ENCODE results near the gene ASAH2.

Gene ASAH2

DNA sequence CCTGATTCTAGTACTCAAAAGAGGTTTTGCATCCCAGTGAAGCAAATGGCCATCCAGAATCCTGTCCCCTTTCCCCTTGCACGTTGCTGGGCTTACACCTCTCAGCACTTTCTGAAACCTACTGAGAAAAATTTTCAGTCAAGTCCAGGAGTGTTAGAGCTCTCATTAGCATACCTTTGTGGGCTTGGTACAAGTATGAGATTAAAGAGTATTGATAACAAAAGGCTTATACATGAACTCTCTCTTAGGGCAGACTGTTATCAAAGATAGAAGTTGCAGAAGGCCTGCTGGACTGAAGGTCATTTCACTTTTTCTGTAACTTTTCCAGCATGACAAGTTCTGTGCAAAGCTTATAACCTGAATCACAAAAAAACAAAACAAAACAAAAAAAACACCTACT, at the start of gene ASAH2:
TSS of gene ASAH2 (minus strand) at position 123 of the 400 bp plus-strand sequence. CDS start 2,906 bp downstream, outside the sequence.
- no peak for DNase-seq (ENCODE audit: extremely low read depth, low read depth)
- TF ChIP-seq, protein P1, sequence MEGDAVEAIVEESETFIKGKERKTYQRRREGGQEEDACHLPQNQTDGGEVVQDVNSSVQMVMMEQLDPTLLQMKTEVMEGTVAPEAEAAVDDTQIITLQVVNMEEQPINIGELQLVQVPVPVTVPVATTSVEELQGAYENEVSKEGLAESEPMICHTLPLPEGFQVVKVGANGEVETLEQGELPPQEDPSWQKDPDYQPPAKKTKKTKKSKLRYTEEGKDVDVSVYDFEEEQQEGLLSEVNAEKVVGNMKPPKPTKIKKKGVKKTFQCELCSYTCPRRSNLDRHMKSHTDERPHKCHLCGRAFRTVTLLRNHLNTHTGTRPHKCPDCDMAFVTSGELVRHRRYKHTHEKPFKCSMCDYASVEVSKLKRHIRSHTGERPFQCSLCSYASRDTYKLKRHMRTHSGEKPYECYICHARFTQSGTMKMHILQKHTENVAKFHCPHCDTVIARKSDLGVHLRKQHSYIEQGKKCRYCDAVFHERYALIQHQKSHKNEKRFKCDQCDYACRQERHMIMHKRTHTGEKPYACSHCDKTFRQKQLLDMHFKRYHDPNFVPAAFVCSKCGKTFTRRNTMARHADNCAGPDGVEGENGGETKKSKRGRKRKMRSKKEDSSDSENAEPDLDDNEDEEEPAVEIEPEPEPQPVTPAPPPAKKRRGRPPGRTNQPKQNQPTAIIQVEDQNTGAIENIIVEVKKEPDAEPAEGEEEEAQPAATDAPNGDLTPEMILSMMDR (IDR thresholded peaks at IDR 0.05; ENCODE audit: low read depth, low read length): no peak

DNA sequence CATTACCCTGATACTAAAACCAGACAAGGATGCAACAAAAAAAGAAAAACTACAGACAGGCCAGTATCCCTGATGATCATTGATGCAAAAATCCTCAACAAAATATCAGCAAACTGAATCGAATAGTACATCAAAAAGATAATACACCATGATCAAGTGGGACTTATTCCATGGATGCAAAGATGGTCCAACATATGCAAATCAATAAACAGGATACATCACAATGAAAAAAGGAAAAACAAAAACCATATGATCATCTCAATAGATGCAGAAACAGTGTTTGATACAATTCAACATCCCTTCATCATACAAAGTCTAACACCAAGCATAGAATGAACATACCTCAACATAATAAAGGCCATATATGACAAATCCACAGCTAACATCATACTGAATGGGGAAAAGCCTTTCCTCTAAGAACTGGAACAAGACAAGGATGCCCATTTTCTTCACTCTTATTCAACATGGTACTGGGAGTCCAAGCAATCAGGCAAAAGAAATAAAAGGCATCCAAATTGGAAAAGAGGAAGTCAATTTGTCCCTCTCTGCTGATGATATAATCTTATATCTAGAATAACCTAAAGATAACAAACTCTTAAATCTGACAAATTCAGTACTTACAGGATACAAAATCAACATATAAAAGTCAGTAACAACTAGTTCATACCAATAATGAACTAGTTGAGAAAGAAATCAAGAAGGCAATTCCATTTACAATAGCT, 48.8 kb upstream of the ASAH2 start:
- TF ChIP-seq, protein P1 (IDR thresholded peaks at IDR 0.05; ENCODE audit: low read depth, low read length): no peak
- no peak for DNase-seq (ENCODE audit: extremely low read depth, low read depth)

DNA sequence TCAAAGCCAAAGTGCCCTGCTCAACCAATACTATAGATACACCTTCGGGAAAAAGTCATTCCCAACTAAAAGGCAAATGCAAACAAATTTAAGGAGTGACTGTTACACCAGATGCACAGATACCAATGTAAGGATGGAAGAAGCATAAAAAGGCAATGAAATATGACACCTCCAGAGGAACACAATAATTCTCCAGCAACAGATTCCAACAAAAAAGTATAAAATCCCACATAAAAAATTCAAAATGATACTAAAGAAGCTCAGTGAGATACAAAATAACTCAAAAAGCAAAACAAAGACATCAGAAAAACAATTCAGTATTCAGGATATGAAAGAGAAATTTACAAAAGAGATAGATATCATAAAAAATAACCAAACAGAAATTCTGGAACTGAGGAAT, 44.1 kb upstream of the ASAH2 start:
- no peak for DNase-seq (ENCODE audit: extremely low read depth, low read depth)
- TF ChIP-seq, protein P1 (IDR thresholded peaks at IDR 0.05; ENCODE audit: low read depth, low read length): no peak

DNA sequence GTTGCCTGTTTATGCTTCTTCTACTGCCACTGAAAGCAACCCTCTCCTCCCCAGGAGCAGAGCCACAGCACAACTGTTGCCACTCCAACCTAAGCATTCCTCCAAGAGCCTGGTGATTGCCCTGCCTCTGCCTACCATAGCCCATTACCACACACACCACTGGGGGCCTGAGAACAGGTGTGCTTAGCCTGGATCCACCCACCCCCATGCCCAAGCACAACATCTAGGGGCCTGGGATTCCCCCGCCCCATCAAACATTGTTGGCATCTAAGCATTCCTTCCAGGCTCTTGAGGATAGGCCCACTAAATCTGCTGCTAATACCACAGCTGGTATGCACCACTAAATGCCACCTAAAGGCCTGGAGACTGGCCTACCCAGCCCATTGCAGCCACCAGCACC, 43.3 kb upstream of the ASAH2 start:
- DNase-seq (ENCODE audit: extremely low read depth, low read depth): no peak
- TF ChIP-seq, protein P1 (IDR thresholded peaks at IDR 0.05; ENCODE audit: low read depth, low read length): no peak

DNA sequence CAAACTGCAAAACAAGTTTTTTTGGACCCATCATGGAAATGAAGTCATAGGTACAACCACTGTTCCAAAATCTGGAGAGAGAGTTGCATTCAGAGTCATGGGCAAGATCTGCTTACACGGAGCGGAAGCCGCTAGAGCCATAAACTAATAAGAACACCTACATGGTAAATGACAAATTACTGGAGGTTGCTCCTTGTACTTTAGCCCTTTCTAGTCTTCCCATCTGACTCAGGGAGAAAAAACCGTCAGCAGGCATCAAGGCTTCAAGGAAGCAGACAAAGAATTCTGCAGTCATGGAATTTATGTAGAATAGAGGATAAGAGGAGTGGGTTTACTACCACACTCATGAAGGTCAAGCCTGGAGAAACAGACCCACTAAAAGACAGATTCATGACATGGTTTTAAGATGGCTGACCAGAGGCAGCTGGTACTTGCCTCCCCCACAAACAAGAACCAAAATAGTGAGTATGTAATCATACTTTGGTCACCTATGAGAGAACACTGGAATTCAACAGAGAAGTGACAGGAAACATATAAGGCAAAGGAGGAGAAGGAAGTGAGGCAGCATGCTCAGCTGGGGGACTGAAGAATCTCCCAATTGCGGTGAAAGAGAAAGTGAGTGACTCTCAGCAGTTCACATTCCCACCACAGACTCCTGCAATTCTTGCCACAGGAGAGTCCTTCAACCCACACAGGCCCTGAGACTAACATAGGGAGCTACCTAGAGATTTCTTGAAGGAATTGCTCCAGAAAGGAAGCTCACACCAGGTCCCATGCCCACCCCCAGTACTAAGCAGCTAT, 42.4 kb upstream of the ASAH2 start:
- TF ChIP-seq, protein P1 (IDR thresholded peaks at IDR 0.05; ENCODE audit: low read depth, low read length): no peak
- DNase-seq (ENCODE audit: extremely low read depth, low read depth): no peak

DNA sequence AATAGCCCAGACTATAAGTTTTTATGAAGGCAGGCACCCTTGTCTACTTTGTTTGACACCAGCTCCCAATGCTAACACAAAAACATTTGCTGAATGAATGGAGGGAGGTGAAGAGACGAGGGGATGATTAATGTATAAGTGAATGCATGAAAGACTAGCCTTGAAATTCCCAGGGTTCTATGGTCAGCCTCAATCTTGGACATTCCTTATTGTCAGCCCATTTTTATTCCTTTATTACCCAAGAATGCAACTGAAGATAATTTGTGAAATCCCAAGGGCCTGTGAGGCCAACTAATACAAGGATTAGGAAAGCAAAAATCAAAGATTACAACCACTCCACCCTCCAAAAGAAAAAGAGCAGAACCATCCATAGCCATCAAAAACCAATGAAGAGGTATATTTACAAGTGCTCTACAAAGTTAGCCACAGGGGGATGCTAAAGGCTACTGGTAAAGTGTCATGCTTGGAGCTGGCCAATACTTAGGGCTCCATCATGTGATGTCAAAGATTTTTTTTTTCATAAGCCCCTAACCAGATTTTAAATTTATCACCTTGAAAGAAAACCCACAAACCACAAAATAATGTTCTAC, 40.0 kb upstream of the ASAH2 start:
- DNase-seq (ENCODE audit: extremely low read depth, low read depth): no peak
- TF ChIP-seq, protein P1 (IDR thresholded peaks at IDR 0.05; ENCODE audit: low read depth, low read length): peak; percentile 43

DNA sequence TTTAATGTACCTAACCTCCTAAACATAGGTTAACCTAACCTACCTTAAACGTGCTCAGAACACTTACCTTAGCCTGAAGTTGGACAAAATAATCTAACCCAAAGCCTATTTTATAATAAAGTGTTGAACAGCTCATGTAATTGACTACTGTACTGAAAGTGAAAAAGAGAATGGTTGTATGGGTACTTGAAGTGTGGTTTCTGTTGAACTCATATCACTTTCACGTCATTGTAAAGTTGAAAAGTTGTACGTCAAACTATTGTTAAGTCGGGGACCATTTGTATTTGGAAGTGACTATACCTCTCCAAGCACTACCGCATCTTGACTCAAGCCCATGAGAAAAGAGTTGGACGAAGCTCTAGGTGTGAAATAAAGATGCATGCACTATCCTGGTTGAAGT, 37.9 kb upstream of the ASAH2 start:
- TF ChIP-seq, protein P1 (IDR thresholded peaks at IDR 0.05; ENCODE audit: low read depth, low read length): no peak
- DNase-seq (ENCODE audit: extremely low read depth, low read depth): no peak
